GM12878 (cell line): ENCODE measurements around the gene C1orf35. TPM values are rescaled to one million over a fixed set of nuclear protein-coding genes. Genes with fewer than 3 reads are reported as not detected.

Source experiments
- ATAC-seq: fragments of 200-7000 bp; cut with Tn5 transposase; 3 replicates; pipeline ENCODE4 v1.9.1; 2020; ENCODE audit warnings: mild to moderate bottlenecking, moderate library complexity
- BruUV-seq: library from RNA; stranded (reverse); fragments of 400-500 nt; replicated peaks from 2 replicates; lab custom pipeline; 2021; lab: Mats Ljungman, UMichigan
- CTCF ChIA-PET: fragments of 300-600 bp; sonication (Branson Sonifier 250); formaldehyde crosslinking; extraction: SDS; loops from one replicate; lab custom pipeline; 2021; ENCODE audit warnings: inconsistent platforms; lab: Yijun Ruan, JAX
- POLR2A ChIA-PET: fragments of 350-600 bp; formaldehyde crosslinking; extraction: SDS; loops from one replicate; lab custom pipeline; 2021; ENCODE audit warnings: inconsistent platforms; lab: Charles Lee
- RAD21 ChIA-PET: fragments of 300-600 bp; sonication (Branson Sonifier 250); formaldehyde crosslinking; loops from one replicate; lab custom pipeline; 2023; ENCODE audit warnings: antibody characterized with exemption; ENCODE audit not compliant: unreplicated experiment; lab: Charles Lee
- SMC1A ChIA-PET: fragments of 300-600 bp; sonication (Branson Sonifier 250); formaldehyde crosslinking; loops from one replicate; lab custom pipeline; 2023; ENCODE audit not compliant: unreplicated experiment, uncharacterized antibody; lab: Charles Lee
- DNase-seq: peaks from one replicate; pipeline ENCODE4 v3.0.0-alpha.2; 2011; ENCODE audit warnings: low read depth, low spot score
- FAIRE-seq: peaks from 3 replicates; lab custom pipeline; 2011; peaks lifted over from hg19 to GRCh38; lab: Jason Lieb, UNC
- H2AFZ ChIP-seq: 2 replicates; pipeline ENCODE4 v1.6.0; 2011; ENCODE audit warnings: low read depth, low read length, control low read depth; ENCODE audit not compliant: control insufficient read depth
- H3K27ac ChIP-seq: 2 replicates; pipeline ENCODE4 v1.5.1; 2011; ENCODE audit warnings: control low read depth; ENCODE audit not compliant: control insufficient read depth, insufficient read depth
- H3K27me3 ChIP-seq, 2 experiments: replicated peaks in 1 of 2; 2 replicates each; pipeline versions ENCODE4 v1.6.0 to v1.6.1; 2011; ENCODE audit warnings: low read length in 1 of 2; ENCODE audit not compliant: control insufficient read depth in 2 of 2, insufficient read depth in 2 of 2
- H3K36me3 ChIP-seq, 2 experiments: 2 replicates each; pipeline ENCODE4 v1.5.1; 2011; ENCODE audit warnings: low read length in 1 of 2; ENCODE audit not compliant: control insufficient read depth in 2 of 2, insufficient read depth in 2 of 2
- H3K4me1 ChIP-seq: 2 replicates; pipeline ENCODE4 v1.6.1; 2011; ENCODE audit warnings: mild to moderate bottlenecking, low read length, moderate library complexity, mixed read lengths; ENCODE audit not compliant: control insufficient read depth, insufficient read depth
- H3K4me2 ChIP-seq: 2 replicates; pipeline ENCODE4 v1.6.0; 2011; ENCODE audit warnings: control low read depth; ENCODE audit not compliant: control insufficient read depth, insufficient read depth
- H3K4me3 ChIP-seq: fragments of 200-600 bp; sonication (generic); 2 replicates; pipeline ENCODE4 v1.5.1; 2016
- H3K79me2 ChIP-seq: 2 replicates; pipeline ENCODE4 v1.6.0; 2011; ENCODE audit warnings: low read length; ENCODE audit not compliant: control insufficient read depth, insufficient read depth
- H3K9ac ChIP-seq: 2 replicates; pipeline ENCODE4 v1.8.0; 2011; ENCODE audit warnings: low read length, control low read depth, mixed read lengths; ENCODE audit not compliant: control insufficient read depth, insufficient read depth
- H3K9me3 ChIP-seq: replicated peaks from 3 replicates; pipeline ENCODE4 v1.5.1; 2011; ENCODE audit warnings: mild to moderate bottlenecking, low read length; ENCODE audit not compliant: control insufficient read depth, insufficient read depth
- H4K20me1 ChIP-seq: 2 replicates; pipeline ENCODE4 v1.6.0; 2011; ENCODE audit not compliant: control insufficient read depth, insufficient read depth
- CEBPB ChIP-seq, 2 experiments: fragments of 150-350 bp in 1 of 2; IDR thresholded peaks; 2 replicates each; pipeline ENCODE4 v1.6.1; 2012 to 2014; ENCODE audit warnings: low read depth in 2 of 2, low read length in 2 of 2, borderline replicate concordance in 1 of 2, inconsistent platforms in 1 of 2
- EED ChIP-seq: sonication (generic); IDR thresholded peaks from 2 replicates; pipeline ENCODE4 v1.6.1; 2016; ENCODE audit warnings: antibody characterized with exemption, low read depth
- FOXK2 ChIP-seq: fragments of 450-650 bp; IDR thresholded peaks from 2 replicates; pipeline ENCODE4 v1.6.1; 2017; ENCODE audit warnings: mild to moderate bottlenecking, moderate library complexity
- HCFC1 ChIP-seq: fragments of 150-350 bp; IDR thresholded peaks from 2 replicates; pipeline ENCODE4 v1.6.1; 2014; ENCODE audit warnings: low read length
- IKZF1 ChIP-seq: fragments of 450-650 bp; conservative IDR thresholded peaks from 2 replicates; pipeline ENCODE4 v1.6.1; 2017; ENCODE audit warnings: antibody characterized with exemption, mild to moderate bottlenecking
- JUNB ChIP-seq: IDR thresholded peaks from 2 replicates; pipeline ENCODE4 v1.6.1; 2016; ENCODE audit warnings: antibody characterized with exemption, mild to moderate bottlenecking
- KAT2A ChIP-seq: conservative IDR thresholded peaks from 2 replicates; pipeline ENCODE4 v1.6.1; 2011; ENCODE audit warnings: low read depth, low read length; ENCODE audit not compliant: control insufficient read depth
- MEF2A ChIP-seq: IDR thresholded peaks from 2 replicates; pipeline ENCODE4 v1.6.1; 2011; ENCODE audit warnings: low read depth, mild to moderate bottlenecking, low read length, moderate library complexity; ENCODE audit not compliant: insufficient read depth
- PML ChIP-seq: IDR thresholded peaks from 2 replicates; pipeline ENCODE4 v1.6.1; 2012; ENCODE audit warnings: low read length, inconsistent platforms
- TAF1 ChIP-seq: IDR thresholded peaks from 2 replicates; pipeline ENCODE4 v1.6.1; 2011; ENCODE audit warnings: mild to moderate bottlenecking, low read depth, low read length, borderline replicate concordance
- ZNF217 ChIP-seq: fragments of 450-650 bp; IDR thresholded peaks from 2 replicates; pipeline ENCODE4 v1.6.1; 2017; ENCODE audit warnings: antibody characterized with exemption, mild to moderate bottlenecking
- ZNF384 ChIP-seq: IDR thresholded peaks from 2 replicates; pipeline ENCODE4 v1.6.1; 2012; ENCODE audit warnings: low read depth, mild to moderate bottlenecking, low read length, improper control_type of control experiment, borderline replicate concordance
- ZNF622 ChIP-seq: fragments of 450-650 bp; IDR thresholded peaks from 2 replicates; pipeline ENCODE4 v1.6.1; 2017; ENCODE audit warnings: mild to moderate bottlenecking, inconsistent platforms
- WGBS: methylation state at CpG from one replicate; pipeline ENCODE4 v1.1.6; 2016; ENCODE audit warnings: low lambda C conversion rate; ENCODE audit not compliant: insufficient replicate concordance, insufficient coverage; ENCODE audit errors: missing lambda C conversion rate; 5-methylcytosine and 5-hydroxymethylcytosine counted together
- in situ Hi-C: fragments of 300-500 bp; cut with MboI; formaldehyde crosslinking; loops from 9 replicates; pipeline ENCODE4 v1.14.3; 2018; ENCODE audit warnings: mixed read lengths
- intact Hi-C: fragments of 100-400 bp; cut with micrococcal nuclease; formaldehyde crosslinking; loops from one replicate; pipeline ENCODE4 v1.14.2; 2022; ENCODE audit not compliant: unreplicated experiment
- polyA plus RNA-seq, 11 experiments: library from polyadenylated mRNA; depleted of rRNA in 4 of 11; unstranded in 6 of 11; stranded (reverse) in 5 of 11; fragments of >200 nt; fragmentation: Nextera tagmentation in 4 of 11; fragmentation: Illumina TruSeq in 1 of 11; extraction: Ambion mirVana in 4 of 11; extraction: Trizol in 1 of 11; gene quantifications; 1 replicate in 1 of 11; 2 replicates in 10 of 11; pipeline versions ENCODE4 v1.2.1 to v1.2.3, GENCODE V29; 2011 to 2016; ENCODE audit warnings: inconsistent platforms in 2 of 11, missing spikeins in 2 of 11, low read depth in 1 of 11
- total RNA-seq, 4 experiments: library from RNA; depleted of rRNA in 3 of 4; stranded (reverse); fragments of >200 nt in 3 of 4; fragmentation: Illumina TruSeq in 1 of 4; extraction: Trizol in 1 of 4; gene quantifications; 2 replicates each; pipeline versions ENCODE4 v1.2.1 to v1.2.3, GENCODE V29; 2013 to 2021
- TF ChIP-seq, protein P1 (sequence below): IDR thresholded peaks from 2 replicates; pipeline ENCODE4 v1.6.1; 2011; ENCODE audit warnings: mild to moderate bottlenecking, low read depth, low read length, moderate library complexity; ENCODE audit not compliant: insufficient replicate concordance
- TF ChIP-seq, protein P2 (sequence below): IDR thresholded peaks from 2 replicates; pipeline ENCODE4 v1.6.1; 2011; ENCODE audit warnings: low read depth, low read length, improper control_type of control experiment, borderline replicate concordance
- TF ChIP-seq, protein P3 (sequence below): IDR thresholded peaks from 2 replicates; pipeline ENCODE4 v1.6.1; 2012; ENCODE audit warnings: low read depth, low read length, improper control_type of control experiment
- TF ChIP-seq, protein P4 (sequence below): fragments of 450-650 bp; IDR thresholded peaks from 2 replicates; pipeline ENCODE4 v1.6.1; 2017; ENCODE audit warnings: mild to moderate bottlenecking, moderate library complexity

The C1orf35 gene
- total and polyA plus RNA-seq, 10 of the 15 experiments (the other 5 are each of a cell fraction or from before 2014, with no cell fraction given) = 2.5 to 27.0 (median 10.6) TPM

DNA sequence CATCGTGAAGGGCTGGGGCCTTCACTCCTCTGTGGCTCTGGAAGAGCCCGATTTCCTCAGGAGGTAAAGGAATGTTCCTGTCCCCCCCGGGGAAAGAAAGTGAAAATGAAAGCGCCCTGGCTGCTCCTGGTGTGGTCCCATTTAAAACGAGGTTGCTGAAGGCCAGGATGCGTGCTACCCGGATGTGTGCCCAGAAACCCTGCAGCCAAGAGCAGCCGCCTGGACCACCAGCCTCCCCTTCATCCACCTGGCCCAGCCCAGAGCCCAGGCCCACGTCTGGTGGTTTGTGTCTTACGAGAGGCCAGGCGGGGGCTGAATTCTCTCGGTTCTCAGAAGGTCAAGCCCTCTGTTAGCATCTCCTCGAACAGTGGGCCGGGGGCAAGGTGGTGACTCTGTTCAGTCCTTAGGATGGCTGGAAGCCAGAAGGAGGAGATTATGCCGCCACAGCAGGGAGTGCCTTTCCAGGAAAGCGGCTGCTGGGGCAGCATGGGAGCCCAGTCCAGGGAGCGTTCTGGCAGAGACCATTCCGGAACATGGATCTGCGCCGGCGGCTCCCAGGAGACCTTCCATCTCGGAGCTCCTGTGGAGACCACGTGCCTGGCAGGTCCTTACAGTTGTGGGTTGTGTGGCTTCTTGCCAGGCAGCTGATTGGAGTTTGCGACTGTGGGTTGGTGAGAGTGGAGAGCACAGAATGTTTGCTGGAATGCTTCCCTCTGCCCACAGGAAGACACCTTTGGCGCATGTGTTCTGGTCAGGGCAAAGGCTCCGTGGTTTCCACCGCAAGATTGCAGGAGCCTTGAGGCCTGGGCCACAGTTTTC lies 38.3 kb upstream of the C1orf35 start:
- peak; percentile 8; the same call in 2 of the 3 replicates for ATAC-seq
- TF ChIP-seq, protein P1, sequence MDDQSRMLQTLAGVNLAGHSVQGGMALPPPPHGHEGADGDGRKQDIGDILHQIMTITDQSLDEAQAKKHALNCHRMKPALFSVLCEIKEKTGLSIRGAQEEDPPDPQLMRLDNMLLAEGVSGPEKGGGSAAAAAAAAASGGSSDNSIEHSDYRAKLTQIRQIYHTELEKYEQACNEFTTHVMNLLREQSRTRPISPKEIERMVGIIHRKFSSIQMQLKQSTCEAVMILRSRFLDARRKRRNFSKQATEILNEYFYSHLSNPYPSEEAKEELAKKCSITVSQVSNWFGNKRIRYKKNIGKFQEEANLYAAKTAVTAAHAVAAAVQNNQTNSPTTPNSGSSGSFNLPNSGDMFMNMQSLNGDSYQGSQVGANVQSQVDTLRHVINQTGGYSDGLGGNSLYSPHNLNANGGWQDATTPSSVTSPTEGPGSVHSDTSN = no peak
- TF ChIP-seq, protein P2, sequence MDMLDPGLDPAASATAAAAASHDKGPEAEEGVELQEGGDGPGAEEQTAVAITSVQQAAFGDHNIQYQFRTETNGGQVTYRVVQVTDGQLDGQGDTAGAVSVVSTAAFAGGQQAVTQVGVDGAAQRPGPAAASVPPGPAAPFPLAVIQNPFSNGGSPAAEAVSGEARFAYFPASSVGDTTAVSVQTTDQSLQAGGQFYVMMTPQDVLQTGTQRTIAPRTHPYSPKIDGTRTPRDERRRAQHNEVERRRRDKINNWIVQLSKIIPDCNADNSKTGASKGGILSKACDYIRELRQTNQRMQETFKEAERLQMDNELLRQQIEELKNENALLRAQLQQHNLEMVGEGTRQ = no peak
- TF ChIP-seq ZNF217 (no peak), KAT2A (no peak), CEBPB (IDR thresholded peaks at IDR 0.05; ENCODE audit: borderline replicate concordance in 1 of 2, low read depth in 2 of 2, low read length in 2 of 2) (no peak), FOXK2 (no peak), MEF2A (no peak), PML (no peak), IKZF1 (no peak), ZNF384 (no peak), JUNB (no peak), TAF1 (no peak), EED (0 out of 2 replicates have a peak, but pooled peaks have one; percentile 15), ZNF622 (no peak), HCFC1 (0 out of 2 replicates have a peak, but pooled peaks have one; percentile 26)
- TF ChIP-seq, protein P3, sequence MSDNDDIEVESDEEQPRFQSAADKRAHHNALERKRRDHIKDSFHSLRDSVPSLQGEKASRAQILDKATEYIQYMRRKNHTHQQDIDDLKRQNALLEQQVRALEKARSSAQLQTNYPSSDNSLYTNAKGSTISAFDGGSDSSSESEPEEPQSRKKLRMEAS = no peak
- TF ChIP-seq, protein P4, sequence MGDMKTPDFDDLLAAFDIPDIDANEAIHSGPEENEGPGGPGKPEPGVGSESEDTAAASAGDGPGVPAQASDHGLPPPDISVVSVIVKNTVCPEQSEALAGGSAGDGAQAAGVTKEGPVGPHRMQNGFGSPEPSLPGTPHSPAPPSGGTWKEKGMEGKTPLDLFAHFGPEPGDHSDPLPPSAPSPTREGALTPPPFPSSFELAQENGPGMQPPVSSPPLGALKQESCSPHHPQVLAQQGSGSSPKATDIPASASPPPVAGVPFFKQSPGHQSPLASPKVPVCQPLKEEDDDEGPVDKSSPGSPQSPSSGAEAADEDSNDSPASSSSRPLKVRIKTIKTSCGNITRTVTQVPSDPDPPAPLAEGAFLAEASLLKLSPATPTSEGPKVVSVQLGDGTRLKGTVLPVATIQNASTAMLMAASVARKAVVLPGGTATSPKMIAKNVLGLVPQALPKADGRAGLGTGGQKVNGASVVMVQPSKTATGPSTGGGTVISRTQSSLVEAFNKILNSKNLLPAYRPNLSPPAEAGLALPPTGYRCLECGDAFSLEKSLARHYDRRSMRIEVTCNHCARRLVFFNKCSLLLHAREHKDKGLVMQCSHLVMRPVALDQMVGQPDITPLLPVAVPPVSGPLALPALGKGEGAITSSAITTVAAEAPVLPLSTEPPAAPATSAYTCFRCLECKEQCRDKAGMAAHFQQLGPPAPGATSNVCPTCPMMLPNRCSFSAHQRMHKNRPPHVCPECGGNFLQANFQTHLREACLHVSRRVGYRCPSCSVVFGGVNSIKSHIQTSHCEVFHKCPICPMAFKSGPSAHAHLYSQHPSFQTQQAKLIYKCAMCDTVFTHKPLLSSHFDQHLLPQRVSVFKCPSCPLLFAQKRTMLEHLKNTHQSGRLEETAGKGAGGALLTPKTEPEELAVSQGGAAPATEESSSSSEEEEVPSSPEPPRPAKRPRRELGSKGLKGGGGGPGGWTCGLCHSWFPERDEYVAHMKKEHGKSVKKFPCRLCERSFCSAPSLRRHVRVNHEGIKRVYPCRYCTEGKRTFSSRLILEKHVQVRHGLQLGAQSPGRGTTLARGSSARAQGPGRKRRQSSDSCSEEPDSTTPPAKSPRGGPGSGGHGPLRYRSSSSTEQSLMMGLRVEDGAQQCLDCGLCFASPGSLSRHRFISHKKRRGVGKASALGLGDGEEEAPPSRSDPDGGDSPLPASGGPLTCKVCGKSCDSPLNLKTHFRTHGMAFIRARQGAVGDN = no peak

More for the DNA sequence above, 38.3 kb upstream of the C1orf35 start:
- ChIA-PET RAD21 (interaction anchor here (1.2 kb wide), 1 partner anchor 25 kb away, joined by 5 read pairs; no protein-coding TSS in a partner anchor), CTCF (interaction anchor here (2.4 kb wide), 1 partner anchor 24 kb away, joined by 18 read pairs; the partner anchor contains the start of gene IBA57), POLR2A (interaction anchor here (0.5 to 5.6 kb wide), 4 partner anchors 20 to 190 kb away, joined by 3 to 43 read pairs (median 3); partner anchors contain the start of gene IBA57), SMC1A (no interaction called here)
- no peak for DNase-seq
- no peaks in the 10 kb centered on the region for H3K9me3 ChIP-seq
- no peak overlapping the region for H2AFZ ChIP-seq
- no peaks in the 10 kb centered on the region for H3K27me3 ChIP-seq
- no peak for FAIRE-seq
- intact Hi-C loops = loop anchor here (2.0 kb wide), 2 partner anchors 33 to 59 kb away; partner anchors contain the start of genes ARF1 and MRPL55
- peaks cover 53% of the 10 kb centered on the region for H3K79me2 ChIP-seq
- in situ Hi-C loops = no loop called here
- peaks cover 6% of the 10 kb centered on the region; the same call in 1 of the 2 replicates for H4K20me1 ChIP-seq
- H3K4me3 ChIP-seq = peak overlapping the region; percentile 85
- peak overlapping the region; percentile 96 for H3K27ac ChIP-seq
- no TSS peak for BruUV-seq
- peaks cover 4 to 8% of the 10 kb centered on the region in 2 experiments; a peak in 3 of 4 replicates for H3K36me3 ChIP-seq
- WGBS = 31% methylated on average over 27 of the region's 27 CpGs
- peak overlapping the region; percentile 86 for H3K4me2 ChIP-seq
- peak overlapping the region; percentile 95 for H3K9ac ChIP-seq
- H3K4me1 ChIP-seq = peaks cover 17% of the 10 kb centered on the region
